ENCODE data around the gene CYP39A1.

Gene CYP39A1

GRCh38 chr6:46652603-46653438 is at the start of gene CYP39A1, which contains the start of gene SLC25A27:
TSS of gene CYP39A1 (minus strand) at chr6:46652818. CDS start at chr6:46652582, 236 bp downstream.
TSS of gene SLC25A27 (plus strand) at chr6:46652975. CDS start at chr6:46653193, 218 bp downstream.
- peak; percentile 65 to 78 for DNase-seq (ENCODE audit: low read depth in 2 of 2)

- no peak for DNase-seq (ENCODE audit: low read depth in 2 of 2)
These were observed 47.4 kb upstream of the CYP39A1 start for GRCh38 chr6:46699970-46700369.

- no peak for DNase-seq (ENCODE audit: low read depth in 2 of 2)
These were observed 38.4 kb upstream of the CYP39A1 start for GRCh38 chr6:46690911-46691451.

DNA sequence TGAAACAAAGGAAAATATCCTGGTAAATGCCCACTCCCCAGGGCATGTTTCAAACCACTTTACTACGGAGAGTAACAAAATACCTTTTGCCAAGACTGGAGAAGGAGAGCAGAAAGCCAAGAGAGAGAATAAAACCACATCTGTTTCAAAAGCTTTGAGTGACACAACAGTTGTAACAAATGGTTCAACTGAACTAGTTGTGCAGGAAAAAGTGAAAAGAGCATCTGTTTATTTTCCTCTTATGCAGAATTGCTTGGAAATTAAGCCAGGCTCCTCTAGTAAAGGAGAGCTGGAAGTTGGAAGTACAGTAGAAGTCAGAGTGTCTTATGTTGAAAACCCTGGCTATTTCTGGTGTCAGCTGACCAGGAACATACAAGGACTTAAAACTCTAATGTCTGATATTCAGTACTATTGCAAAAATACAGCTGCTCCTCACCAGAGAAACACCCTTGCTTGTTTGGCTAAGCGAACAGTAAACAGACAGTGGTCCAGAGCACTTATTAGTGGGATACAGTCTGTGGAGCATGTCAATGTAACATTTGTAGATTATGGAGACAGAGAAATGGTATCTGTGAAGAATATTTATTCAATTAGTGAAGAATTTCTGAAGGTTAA is 37.6 kb upstream of the CYP39A1 start:
- no peak for DNase-seq (ENCODE audit: low read depth in 2 of 2)

DNA sequence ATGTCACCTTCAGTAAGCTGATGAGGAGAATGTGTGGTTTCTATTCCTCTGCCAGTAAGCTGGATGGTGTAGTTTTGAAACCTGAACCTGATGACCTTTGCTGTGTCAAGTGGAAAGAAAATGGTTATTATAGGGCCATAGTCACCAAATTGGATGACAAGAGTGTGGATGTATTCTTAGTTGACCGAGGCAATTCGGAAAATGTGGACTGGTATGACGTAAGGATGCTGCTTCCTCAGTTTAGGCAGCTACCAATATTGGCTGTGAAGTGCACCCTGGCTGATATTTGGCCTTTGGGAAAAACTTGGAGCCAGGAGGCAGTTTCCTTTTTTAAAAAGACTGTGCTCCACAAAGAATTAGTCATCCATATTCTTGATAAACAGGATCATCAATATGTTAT is 37.0 kb upstream of the CYP39A1 start:
- DNase-seq (ENCODE audit: low read depth in 2 of 2): no peak

- no peak for DNase-seq (ENCODE audit: low read depth in 2 of 2)
These were observed 36.3 kb upstream of the CYP39A1 start for GRCh38 chr6:46688966-46689335.

GRCh38 chr6:46688117-46688965 is 35.7 kb upstream of the CYP39A1 start:
- no peak for DNase-seq (ENCODE audit: low read depth in 2 of 2)

DNA sequence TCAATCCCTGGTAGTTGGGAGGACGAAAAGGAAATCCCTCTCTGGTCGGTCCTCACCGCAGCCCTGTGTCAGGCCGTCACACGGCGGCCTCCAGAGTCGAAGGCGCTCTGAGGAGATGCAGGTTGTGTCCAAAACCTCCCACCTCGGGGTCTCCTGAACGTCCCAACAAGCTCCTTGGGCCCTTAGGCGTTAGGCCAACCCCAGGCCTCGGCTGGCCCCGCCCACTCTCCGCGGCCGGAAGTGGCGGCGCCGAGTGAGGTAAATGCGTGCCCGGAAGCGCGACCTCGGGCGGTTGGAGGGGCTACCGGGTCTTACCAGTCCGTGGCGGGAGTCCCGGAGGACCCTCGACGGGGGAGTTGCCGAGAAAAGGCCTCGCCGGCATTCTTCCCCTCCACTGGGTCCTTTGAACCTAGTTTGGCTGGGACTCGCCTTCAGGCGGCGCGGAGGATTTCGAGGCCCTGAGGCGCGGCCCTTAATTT is 35.0 kb upstream of the CYP39A1 start, which contains the start of gene TDRD6:
Gene TDRD6 (plus strand): TSS at position 267 of the 479 bp plus-strand sequence. CDS start 244 bp downstream, outside the sequence.
- DNase-seq (ENCODE audit: low read depth in 2 of 2): no peak

DNA sequence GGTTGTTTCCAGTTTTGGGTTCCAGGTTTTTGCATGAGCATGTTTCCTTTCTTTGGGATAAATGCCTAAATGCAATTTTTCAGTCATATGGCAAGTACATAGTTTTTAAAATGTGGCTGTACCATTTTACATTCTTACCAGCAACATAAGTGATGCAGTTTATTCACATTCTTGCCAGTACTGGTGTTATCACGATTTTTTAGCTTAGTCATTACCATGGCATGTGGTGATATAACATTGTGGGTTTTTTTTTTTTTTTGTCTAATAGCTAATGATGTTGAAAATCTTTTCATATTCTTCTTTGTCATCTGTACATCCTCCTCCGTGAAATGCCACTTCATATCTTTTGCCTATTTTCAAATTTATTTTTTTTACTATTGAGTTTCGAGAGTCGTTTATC is 32.2 kb upstream of the CYP39A1 start:
- no peak for DNase-seq (ENCODE audit: low read depth in 2 of 2)

DNA sequence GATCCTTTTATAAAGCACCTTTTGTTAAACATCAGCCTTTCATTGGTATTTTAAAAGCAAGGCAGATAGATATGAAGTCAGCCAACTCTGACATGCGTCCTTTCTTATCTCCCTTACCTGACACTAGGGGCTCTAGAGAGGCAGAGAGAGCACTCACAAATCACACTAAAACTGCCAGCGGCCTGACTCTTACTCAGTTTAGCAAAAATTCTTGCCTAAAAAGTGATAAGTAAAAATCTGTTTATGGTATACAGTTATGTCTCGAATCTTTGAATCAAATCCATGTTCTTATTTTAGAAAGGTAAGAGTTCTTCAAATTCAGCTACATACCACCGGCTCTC is 24.7 kb upstream of the CYP39A1 start:
- DNase-seq (ENCODE audit: low read depth in 2 of 2): no peak

- DNase-seq (ENCODE audit: low read depth in 2 of 2): no peak
These were observed 24.1 kb upstream of the CYP39A1 start for GRCh38 chr6:46676604-46677313.

DNA sequence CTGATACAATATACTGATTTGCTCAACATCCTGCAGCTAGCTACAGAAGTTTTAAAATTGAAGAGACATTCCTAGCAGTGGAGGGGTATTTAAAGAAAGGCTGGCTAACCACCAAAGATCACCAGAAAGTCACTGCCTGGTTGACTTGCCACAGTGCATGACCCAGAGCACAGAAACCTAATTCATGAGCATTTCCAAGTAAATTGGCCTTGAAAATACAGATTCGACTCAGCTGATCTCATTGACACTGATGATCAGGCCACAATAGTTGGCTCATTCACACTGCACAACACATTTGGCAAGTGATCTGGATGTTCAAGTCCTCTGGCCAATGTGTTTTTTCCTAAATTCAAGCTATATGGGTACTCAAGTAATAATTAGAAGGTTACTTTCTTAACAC is 21.8 kb upstream of the CYP39A1 start:
- no peak for DNase-seq (ENCODE audit: low read depth in 2 of 2)

- no peak for DNase-seq (ENCODE audit: low read depth in 2 of 2)
These were observed 14.8 kb upstream of the CYP39A1 start for GRCh38 chr6:46667377-46667776.

- no peak for DNase-seq (ENCODE audit: low read depth in 2 of 2)
These were observed 8.9 kb upstream of the CYP39A1 start for GRCh38 chr6:46661483-46661882.

DNA sequence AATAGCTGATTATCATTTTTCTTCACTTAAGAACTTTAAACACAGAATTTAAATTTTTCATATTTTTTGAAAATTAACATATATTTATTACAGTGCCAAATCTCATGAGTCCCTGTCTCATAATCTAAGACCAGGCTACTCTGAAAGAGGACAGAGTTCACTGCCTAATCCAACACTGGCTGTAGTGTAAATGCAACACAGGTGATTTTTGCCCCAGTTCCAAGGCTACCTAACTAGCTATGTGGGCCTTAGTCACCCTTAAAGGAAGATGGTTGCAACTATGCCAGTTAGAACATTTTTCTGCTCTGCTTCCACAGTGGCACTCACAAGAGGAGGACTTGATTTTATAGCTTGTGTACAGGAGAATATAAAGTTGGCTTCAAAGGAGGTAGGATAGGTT is 5.0 kb upstream of the CYP39A1 start:
- no peak for DNase-seq (ENCODE audit: low read depth in 2 of 2)

DNA sequence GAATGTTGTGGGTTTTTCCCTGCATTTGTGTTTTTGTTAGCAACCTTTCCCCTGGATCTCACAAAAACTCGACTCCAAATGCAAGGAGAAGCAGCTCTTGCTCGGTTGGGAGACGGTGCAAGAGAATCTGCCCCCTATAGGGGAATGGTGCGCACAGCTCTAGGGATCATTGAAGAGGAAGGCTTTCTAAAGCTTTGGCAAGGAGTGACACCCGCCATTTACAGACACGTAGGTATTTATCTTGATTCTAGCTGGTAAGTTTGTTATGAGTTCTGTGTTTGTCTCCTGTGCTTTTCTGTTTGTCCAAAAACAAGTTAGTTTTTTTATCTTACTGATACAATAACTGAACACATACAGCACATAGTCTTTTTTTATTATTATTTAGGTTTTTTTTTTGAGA is 3.2 kb upstream of the CYP39A1 start:
- no peak for DNase-seq (ENCODE audit: low read depth in 2 of 2)

GRCh38 chr6:46653439-46654195 is 999 bp upstream of the CYP39A1 start:
- DNase-seq (ENCODE audit: low read depth in 2 of 2): no peak

DNA sequence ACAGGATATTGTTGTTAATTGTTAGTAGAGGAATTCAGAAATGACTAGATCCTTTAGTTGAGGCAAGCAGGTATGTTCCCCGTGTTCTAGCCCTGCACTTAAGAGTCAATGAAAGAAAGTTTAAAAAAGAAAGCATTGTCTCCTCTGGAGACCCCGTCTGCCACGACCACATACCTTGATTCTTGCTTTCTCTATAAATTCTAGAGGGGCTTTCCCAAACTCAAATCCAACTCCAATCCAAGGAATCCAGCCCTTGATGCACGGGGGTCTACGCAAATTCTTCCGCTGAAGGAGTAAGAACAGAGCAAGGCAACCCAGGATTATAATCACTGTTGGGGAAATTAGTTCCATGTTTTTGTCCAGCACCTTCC is 401 bp downstream of the CYP39A1 start:
- DNase-seq (ENCODE audit: low read depth in 2 of 2): no peak

GRCh38 chr6:46651816-46652215 is 802 bp downstream of the CYP39A1 start:
- DNase-seq (ENCODE audit: low read depth in 2 of 2): no peak

DNA sequence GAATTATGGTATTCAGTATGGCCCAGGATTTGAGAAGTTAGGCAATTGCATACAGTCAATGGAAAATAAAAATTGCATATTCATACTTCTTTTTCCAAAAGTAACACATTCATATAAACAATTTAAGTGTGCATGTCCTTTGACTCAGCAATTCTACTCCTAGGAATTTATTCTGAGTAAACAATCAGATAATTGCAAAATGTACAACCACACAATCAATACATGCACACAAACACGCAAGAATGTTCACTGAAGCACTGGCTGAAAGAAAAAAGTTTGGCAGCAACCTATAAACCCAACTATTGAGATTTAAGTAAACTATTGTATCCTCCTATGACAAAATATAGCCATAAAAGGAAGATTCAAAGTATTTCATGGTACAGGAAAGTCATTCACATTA is 1.6 kb downstream of the CYP39A1 start:
- no peak for DNase-seq (ENCODE audit: low read depth in 2 of 2)

Measured in stimulated activated CD4-positive, alpha-beta T cell treated with anti-CD3 and anti-CD28 coated beads, Interleukin-15, amount 100 ng/mL, for 48 hours (primary cell).